Nephron (organoid): ENCODE measurements around the gene DNAJC15.
A peak's percentile ranks its signal among the peaks of the same experiment; 100 is the strongest.
"Not testable (repeated sequence)": the region's sequence is repeated elsewhere in the genome, so short reads cannot be mapped to it uniquely, and the experiment has no call there.

ENCODE experiments used
- H3K27ac Mint-ChIP-seq, 3 experiments: 2 replicates each; pipeline ENCODE4 v1.8.0; 2020; ENCODE audit warnings: mixed read lengths in 3 of 3, mild to moderate bottlenecking in 2 of 3, moderate library complexity in 1 of 3
- H3K27me3 Mint-ChIP-seq: 2 replicates; pipeline ENCODE4 v1.8.0; 2021; ENCODE audit warnings: low read depth, mild to moderate bottlenecking, moderate library complexity, mixed read lengths
- H3K36me3 Mint-ChIP-seq: 2 replicates; pipeline ENCODE4 v1.8.0; 2020; ENCODE audit warnings: low read depth, mixed read lengths
- H3K4me1 Mint-ChIP-seq: 2 replicates; pipeline ENCODE4 v1.8.0; 2020; ENCODE audit warnings: mixed read lengths
- H3K4me3 Mint-ChIP-seq, 3 experiments: 2 replicates each; pipeline ENCODE4 v1.8.0; 2020; ENCODE audit warnings: mild to moderate bottlenecking in 3 of 3, mixed read lengths in 3 of 3, moderate library complexity in 2 of 3
- H3K9me3 Mint-ChIP-seq: 2 replicates; pipeline ENCODE4 v1.8.0; 2020; ENCODE audit warnings: mixed read lengths
- TF ChIP-seq, protein P1 (sequence below), 3 experiments: fragments of 200-600 bp; sonication (generic); IDR thresholded peaks; one replicate each; pipeline ENCODE4 v1.5.0; 2021; ENCODE audit warnings: antibody characterized with exemption in 3 of 3; ENCODE audit not compliant: unreplicated experiment in 3 of 3

The DNAJC15 gene

GRCh38 chr13:43074824-43075510 lies 51.6 kb downstream of the DNAJC15 start:
- Mint-ChIP-seq H3K27ac (peak overlapping the region; percentile 3 to 69 (median 15)), H3K4me1 (peaks cover 28% of the 10 kb centered on the region), H3K4me3 (no peak overlapping the region), H3K9me3 (peaks cover 5% of the 10 kb centered on the region), H3K27me3 (no peaks in the 10 kb centered on the region), H3K36me3 (peaks cover 40% of the 10 kb centered on the region)
- TF ChIP-seq, protein P1, sequence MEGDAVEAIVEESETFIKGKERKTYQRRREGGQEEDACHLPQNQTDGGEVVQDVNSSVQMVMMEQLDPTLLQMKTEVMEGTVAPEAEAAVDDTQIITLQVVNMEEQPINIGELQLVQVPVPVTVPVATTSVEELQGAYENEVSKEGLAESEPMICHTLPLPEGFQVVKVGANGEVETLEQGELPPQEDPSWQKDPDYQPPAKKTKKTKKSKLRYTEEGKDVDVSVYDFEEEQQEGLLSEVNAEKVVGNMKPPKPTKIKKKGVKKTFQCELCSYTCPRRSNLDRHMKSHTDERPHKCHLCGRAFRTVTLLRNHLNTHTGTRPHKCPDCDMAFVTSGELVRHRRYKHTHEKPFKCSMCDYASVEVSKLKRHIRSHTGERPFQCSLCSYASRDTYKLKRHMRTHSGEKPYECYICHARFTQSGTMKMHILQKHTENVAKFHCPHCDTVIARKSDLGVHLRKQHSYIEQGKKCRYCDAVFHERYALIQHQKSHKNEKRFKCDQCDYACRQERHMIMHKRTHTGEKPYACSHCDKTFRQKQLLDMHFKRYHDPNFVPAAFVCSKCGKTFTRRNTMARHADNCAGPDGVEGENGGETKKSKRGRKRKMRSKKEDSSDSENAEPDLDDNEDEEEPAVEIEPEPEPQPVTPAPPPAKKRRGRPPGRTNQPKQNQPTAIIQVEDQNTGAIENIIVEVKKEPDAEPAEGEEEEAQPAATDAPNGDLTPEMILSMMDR (IDR thresholded peaks at IDR 0.05; ENCODE audit: unreplicated experiment in 3 of 3) = no peak

GRCh38 chr13:43075511-43075902 lies 52.1 kb downstream of the DNAJC15 start:
- not testable (repeated sequence) for H3K4me3 Mint-ChIP-seq, H3K9me3 Mint-ChIP-seq, H3K27me3 Mint-ChIP-seq
- H3K4me1 Mint-ChIP-seq = peaks cover 28% of the 10 kb centered on the region
- H3K27ac Mint-ChIP-seq = peak overlapping the region in 1 of 3 experiments; percentile 60
- H3K36me3 Mint-ChIP-seq = peaks cover 40% of the 10 kb centered on the region

DNA sequence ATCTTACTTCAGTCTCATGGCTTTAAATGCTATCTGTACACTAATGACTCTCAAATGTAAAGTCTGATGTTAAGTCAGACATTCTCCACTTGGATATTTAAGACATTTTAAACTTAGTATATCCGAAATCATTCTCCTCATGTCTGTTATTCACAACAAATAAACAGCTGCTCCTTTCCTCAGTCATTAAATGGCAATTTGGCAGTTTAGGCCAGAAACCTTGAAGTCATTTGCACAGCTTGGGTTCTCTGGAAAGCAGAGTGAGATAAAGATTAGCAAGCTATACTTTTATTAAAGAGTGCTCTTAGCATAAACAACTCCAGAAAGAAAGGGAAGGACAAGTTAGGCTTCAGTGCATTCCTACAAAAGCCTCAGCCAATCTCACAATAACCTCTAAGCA lies 53.7 kb downstream of the DNAJC15 start:
- no peak overlapping the region for H3K4me3 Mint-ChIP-seq
- H3K9me3 Mint-ChIP-seq = peaks cover 5% of the 10 kb centered on the region
- peaks cover 44% of the 10 kb centered on the region for H3K36me3 Mint-ChIP-seq
- H3K27ac Mint-ChIP-seq = peak overlapping the region; percentile 16 to 94 (median 80)
- peaks cover 24% of the 10 kb centered on the region for H3K4me1 Mint-ChIP-seq
- H3K27me3 Mint-ChIP-seq = no peaks in the 10 kb centered on the region
- TF ChIP-seq, protein P1 (IDR thresholded peaks at IDR 0.05; ENCODE audit: unreplicated experiment in 3 of 3) = no peak

- peak overlapping the region; percentile 48 to 94 (median 80) for H3K27ac Mint-ChIP-seq
- no peaks in the 10 kb centered on the region for H3K27me3 Mint-ChIP-seq
- H3K36me3 Mint-ChIP-seq = peaks cover 42% of the 10 kb centered on the region
- H3K4me1 Mint-ChIP-seq = peaks cover 24% of the 10 kb centered on the region
- no peak overlapping the region for H3K4me3 Mint-ChIP-seq
- H3K9me3 Mint-ChIP-seq = peaks cover 3% of the 10 kb centered on the region
- TF ChIP-seq, protein P1 (IDR thresholded peaks at IDR 0.05; ENCODE audit: unreplicated experiment in 3 of 3) = no peak
Observed at GRCh38 chr13:43077461-43077860, 54.1 kb downstream of the DNAJC15 start.

DNA sequence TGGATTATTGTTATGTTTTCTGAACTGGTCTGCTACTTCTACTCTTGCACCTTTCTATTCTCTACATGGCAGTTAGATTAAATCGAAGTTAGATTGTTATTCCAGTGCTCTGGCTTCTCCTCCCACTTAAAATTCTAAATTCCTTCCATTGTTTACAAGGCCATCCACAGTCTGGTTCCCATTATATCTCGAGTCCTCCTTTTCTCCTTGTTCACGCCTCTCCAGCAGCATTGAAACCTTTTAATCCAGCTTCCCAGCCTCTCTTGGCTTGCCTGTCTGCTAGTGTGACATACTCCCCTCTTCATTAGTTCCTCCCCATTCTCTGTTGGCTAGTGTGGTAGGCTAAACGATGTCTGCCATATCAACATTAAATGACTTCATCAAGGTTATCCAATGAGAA lies 54.5 kb downstream of the DNAJC15 start:
- TF ChIP-seq, protein P1 (IDR thresholded peaks at IDR 0.05; ENCODE audit: unreplicated experiment in 3 of 3) = no peak
- H3K36me3 Mint-ChIP-seq = peaks cover 38% of the 10 kb centered on the region

DNA sequence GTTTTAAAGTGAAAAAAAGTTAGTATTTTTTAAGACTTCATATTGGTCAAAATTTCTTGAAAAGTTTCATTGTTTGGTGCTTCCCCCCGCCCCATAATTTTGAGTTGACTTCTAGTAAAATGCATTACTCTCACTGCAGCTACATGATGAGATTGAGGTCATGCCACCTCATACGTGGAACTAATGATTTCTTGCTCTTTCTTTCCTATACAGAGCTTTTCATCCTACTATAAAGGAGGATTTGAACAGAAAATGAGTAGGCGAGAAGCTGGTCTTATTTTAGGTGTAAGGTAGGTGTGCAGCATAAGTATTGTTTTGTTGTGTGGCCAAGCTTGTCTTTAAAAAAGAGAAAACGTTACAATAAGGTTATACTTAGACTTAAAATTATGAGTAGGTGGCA lies 55.0 kb downstream of the DNAJC15 start:
- Mint-ChIP-seq H3K9me3 (no peaks in the 10 kb centered on the region), H3K4me1 (peaks cover 24% of the 10 kb centered on the region), H3K36me3 (peaks cover 33% of the 10 kb centered on the region), H3K4me3 (no peak overlapping the region), H3K27me3 (no peaks in the 10 kb centered on the region), H3K27ac (peak overlapping the region; percentile 48 to 94 (median 80))
- TF ChIP-seq, protein P1 (IDR thresholded peaks at IDR 0.05; ENCODE audit: unreplicated experiment in 3 of 3) = no peak

More for the DNA sequence above, 54.5 kb downstream of the DNAJC15 start:
- no peak overlapping the region for H3K4me3 Mint-ChIP-seq
- H3K27me3 Mint-ChIP-seq = no peaks in the 10 kb centered on the region
- H3K27ac Mint-ChIP-seq = peak overlapping the region; percentile 48 to 94 (median 80)
- peaks cover under 1% of the 10 kb centered on the region for H3K9me3 Mint-ChIP-seq
- H3K4me1 Mint-ChIP-seq = peaks cover 24% of the 10 kb centered on the region
